Liver (tissue), 3 donors: ENCODE data around the gene TGM6.

Experiments
- EGR1 ChIP-seq, 2 donors: IDR thresholded peaks; 2 replicates each; pipeline ENCODE4 v1.6.1; 2016 to 2018; ENCODE audit warnings: antibody characterized with exemption in 2 of 2, low read depth in 2 of 2
- REST ChIP-seq: IDR thresholded peaks from 2 replicates; pipeline ENCODE4 v1.6.1; 2016; ENCODE audit warnings: antibody characterized with exemption, mild to moderate bottlenecking
- RXRA ChIP-seq, 2 donors: IDR thresholded peaks; 2 replicates each; pipeline ENCODE4 v1.6.1; 2017 to 2018; ENCODE audit warnings: antibody characterized with exemption in 2 of 2, mild to moderate bottlenecking in 1 of 2
- TAF1 ChIP-seq: conservative IDR thresholded peaks from 2 replicates; pipeline ENCODE4 v1.6.1; 2016; ENCODE audit warnings: antibody characterized with exemption, mild to moderate bottlenecking
- TF ChIP-seq, protein P1 (sequence below): fragments of 150-350 bp; IDR thresholded peaks from 2 replicates; pipeline ENCODE4 v1.5.1; 2017; ENCODE audit warnings: improper control_type of control experiment, low read depth, low read length; ENCODE audit not compliant: missing input control
- donor health status: healthy.
- donor health status: healthy.

- TF ChIP-seq EGR1 (IDR thresholded peaks at IDR 0.05; ENCODE audit: low read depth in 2 of 2) (no peak), RXRA (IDR thresholded peaks at IDR 0.05) (no peak), TAF1 (no peak), REST (no peak)
- TF ChIP-seq, protein P1, sequence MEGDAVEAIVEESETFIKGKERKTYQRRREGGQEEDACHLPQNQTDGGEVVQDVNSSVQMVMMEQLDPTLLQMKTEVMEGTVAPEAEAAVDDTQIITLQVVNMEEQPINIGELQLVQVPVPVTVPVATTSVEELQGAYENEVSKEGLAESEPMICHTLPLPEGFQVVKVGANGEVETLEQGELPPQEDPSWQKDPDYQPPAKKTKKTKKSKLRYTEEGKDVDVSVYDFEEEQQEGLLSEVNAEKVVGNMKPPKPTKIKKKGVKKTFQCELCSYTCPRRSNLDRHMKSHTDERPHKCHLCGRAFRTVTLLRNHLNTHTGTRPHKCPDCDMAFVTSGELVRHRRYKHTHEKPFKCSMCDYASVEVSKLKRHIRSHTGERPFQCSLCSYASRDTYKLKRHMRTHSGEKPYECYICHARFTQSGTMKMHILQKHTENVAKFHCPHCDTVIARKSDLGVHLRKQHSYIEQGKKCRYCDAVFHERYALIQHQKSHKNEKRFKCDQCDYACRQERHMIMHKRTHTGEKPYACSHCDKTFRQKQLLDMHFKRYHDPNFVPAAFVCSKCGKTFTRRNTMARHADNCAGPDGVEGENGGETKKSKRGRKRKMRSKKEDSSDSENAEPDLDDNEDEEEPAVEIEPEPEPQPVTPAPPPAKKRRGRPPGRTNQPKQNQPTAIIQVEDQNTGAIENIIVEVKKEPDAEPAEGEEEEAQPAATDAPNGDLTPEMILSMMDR = no peak
Observed at GRCh38 chr20:2396241-2396814, 15.6 kb downstream of the TGM6 start.
